Muscle of back (tissue), 11 donors: ENCODE measurements around the gene ADGRG6. TPM values are rescaled to one million over a fixed set of nuclear protein-coding genes. Genes with fewer than 3 reads are reported as not detected.
A peak's percentile ranks its signal among the peaks of the same experiment; 100 is the strongest.

ENCODE experiments used
- DNase-seq, 3 donors: peaks; one replicate each; pipeline versions ENCODE4 v3.0.0 to v3.0.0-alpha.2; 2013
- polyA plus RNA-seq, 10 donors: library from polyadenylated mRNA; unstranded; fragments of 120-200 nt; gene quantifications; one replicate each; pipeline ENCODE4 v1.2.1, GENCODE V29; 2013; ENCODE audit not compliant: insufficient read length in 10 of 10

The ADGRG6 gene
- polyA plus RNA-seq, 10 donors = 7.3 to 13.0 (median 10.4) TPM

GRCh38 chr6:142374965-142375733 is 73.3 kb downstream of the ADGRG6 start:
- peak in 2 of 3 donors; percentile 60 to 95 for DNase-seq

- DNase-seq = no peak
Measured at GRCh38 chr6:142376115-142376514, 74.3 kb downstream of the ADGRG6 start.

GRCh38 chr6:142376800-142377496 is 75.1 kb downstream of the ADGRG6 start:
- DNase-seq = no peak

GRCh38 chr6:142377497-142377848 is 75.7 kb downstream of the ADGRG6 start:
- DNase-seq = no peak

GRCh38 chr6:142378138-142378875 is 76.5 kb downstream of the ADGRG6 start:
- DNase-seq = peak; percentile 71 to 83 (median 81)

GRCh38 chr6:142380626-142381025 is 78.8 kb downstream of the ADGRG6 start:
- no peak for DNase-seq

GRCh38 chr6:142381181-142381580 is 79.4 kb downstream of the ADGRG6 start:
- no peak for DNase-seq

- DNase-seq = no peak
Measured at GRCh38 chr6:142381845-142382378, 80.1 kb downstream of the ADGRG6 start.

GRCh38 chr6:142384519-142385254 is 82.9 kb downstream of the ADGRG6 start:
- DNase-seq = peak; percentile 48 to 84 (median 82)

- no peak for DNase-seq
Measured at GRCh38 chr6:142385352-142385751, 83.5 kb downstream of the ADGRG6 start.

- no peak for DNase-seq
Measured at GRCh38 chr6:142386657-142387056, 84.8 kb downstream of the ADGRG6 start.

- DNase-seq = peak; percentile 42 to 72 (median 51)
Measured at GRCh38 chr6:142387997-142388815, 86.4 kb downstream of the ADGRG6 start.

GRCh38 chr6:142395266-142395665 is 93.5 kb downstream of the ADGRG6 start:
- no peak for DNase-seq

GRCh38 chr6:142395768-142396231 is 94.0 kb downstream of the ADGRG6 start:
- no peak for DNase-seq

- DNase-seq = no peak
Measured at GRCh38 chr6:142398353-142398752, 96.5 kb downstream of the ADGRG6 start.

- DNase-seq = no peak
Measured at GRCh38 chr6:142399739-142400138, 97.9 kb downstream of the ADGRG6 start.

GRCh38 chr6:142400495-142400894 is 98.7 kb downstream of the ADGRG6 start:
- DNase-seq = no peak

GRCh38 chr6:142401838-142402237 is 100.0 kb downstream of the ADGRG6 start:
- no peak for DNase-seq

GRCh38 chr6:142404751-142405150 is 102.9 kb downstream of the ADGRG6 start:
- no peak for DNase-seq

GRCh38 chr6:142406131-142406530 is 104.3 kb downstream of the ADGRG6 start:
- DNase-seq = no peak
